ENCODE measurements around the gene SLC6A7.

SLC6A7 gene

DNA sequence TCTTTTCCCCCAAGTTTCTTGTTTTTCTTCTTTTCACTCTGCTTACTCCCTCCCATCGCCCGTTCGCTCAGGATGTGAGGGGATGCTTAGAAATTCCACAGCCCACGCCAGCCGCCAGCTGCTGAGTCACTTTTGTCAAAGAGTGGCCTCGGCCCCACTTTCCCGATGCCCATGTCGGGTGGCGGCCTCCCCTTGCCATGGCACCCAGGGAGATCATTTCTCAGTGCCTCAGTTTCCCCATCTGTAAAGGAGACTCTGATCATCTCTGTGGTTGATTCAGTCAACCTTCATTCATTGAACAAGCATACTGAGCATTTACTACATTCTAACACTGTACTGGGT is 33.9 kb upstream of the SLC6A7 start:
- no peak for DNase-seq

DNA sequence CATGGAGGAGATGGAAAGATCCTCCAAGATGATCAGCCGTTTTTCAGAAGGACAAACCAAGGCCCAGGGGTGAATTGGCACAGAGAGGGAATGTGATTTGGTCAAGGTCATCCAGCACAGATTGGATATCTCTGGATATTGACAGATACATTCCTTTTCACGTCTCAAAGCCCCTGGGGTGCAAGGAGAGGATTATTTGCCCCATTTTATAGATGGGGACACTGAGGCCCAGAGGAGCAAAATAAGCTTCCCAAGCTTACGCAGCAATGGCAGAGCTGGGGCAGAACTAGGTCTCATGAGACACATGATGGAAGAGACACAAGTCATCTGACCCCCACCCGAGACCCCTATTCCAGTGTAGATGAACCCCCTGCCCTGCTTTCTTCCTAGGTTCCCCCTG is 33.3 kb upstream of the SLC6A7 start:
- DNase-seq: no peak

DNA sequence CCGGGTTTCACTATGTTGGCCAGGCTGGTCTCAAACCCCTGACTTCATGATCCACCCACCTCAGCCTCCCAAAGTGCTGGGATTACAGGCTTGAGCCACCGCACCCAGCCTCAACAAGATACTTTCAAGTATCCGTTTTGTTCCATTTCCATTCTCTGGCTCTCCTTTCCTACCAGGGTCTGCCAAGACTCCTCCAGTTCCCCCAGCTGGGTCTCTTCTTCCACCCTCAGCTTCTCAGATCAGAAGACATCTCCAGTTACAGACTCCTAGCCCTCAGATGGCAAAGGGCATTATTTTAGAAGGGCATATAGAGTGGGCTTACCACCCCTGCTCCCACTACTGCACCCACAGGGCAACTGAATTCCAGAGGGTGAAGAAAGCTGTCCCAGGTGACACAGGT is 32.7 kb upstream of the SLC6A7 start:
- no peak for DNase-seq

DNA sequence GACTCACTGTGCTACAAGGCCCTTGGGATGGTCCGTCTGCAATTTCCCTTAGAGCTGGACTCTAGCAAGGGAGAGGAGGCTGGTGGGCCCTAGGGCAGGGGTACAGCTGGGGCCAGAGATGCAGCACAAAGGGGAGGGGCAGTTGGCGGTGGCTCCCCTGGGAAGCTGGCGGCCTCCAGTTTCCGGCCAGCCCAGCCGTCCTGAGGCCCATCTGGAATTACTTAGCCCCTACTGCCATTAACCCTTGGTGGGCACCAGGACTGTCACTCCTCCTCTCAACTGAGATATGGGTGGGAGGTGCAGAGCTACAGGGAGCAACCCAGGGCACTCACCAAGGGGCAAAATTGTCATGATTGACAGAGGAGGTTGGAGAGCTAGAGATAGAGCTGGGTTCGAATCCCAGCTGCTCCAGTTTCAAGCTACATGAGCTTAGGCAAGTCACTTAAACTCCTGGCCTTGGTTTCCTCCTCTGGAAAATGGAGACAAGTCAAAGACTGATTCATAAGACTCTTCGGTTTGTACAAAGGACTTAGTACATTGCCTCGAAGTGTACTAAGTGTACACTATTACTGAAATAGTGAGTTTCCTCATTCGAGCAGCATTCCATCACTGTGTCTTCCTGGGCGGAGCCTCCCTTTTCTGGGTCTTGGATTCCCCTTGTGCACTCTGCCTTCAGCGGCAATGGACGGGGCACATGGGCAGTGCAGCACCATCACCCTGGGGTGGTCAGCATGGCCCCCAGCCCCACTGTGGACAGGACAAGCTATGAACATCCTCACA is 31.5 kb upstream of the SLC6A7 start:
- DNase-seq: no peak

DNA sequence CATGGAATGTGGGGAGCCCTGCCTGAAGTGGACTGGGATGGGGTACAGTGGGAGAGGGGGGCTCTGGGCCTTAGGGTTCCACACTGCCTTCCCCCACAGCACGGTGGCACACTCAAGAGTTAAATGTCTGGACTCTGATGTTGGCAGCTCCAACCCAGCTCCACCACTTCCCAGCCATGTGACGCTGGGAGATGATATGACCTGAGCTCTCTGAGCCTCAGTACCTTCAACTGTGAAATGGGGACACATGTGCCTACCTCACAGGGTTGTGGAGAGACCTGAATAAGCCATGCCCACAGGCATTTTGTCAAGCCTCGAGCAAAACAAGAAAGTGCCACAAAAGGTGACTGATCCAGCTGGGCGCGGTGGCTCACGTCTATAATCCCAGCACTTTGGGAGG is 30.8 kb upstream of the SLC6A7 start:
- no peak for DNase-seq

DNA sequence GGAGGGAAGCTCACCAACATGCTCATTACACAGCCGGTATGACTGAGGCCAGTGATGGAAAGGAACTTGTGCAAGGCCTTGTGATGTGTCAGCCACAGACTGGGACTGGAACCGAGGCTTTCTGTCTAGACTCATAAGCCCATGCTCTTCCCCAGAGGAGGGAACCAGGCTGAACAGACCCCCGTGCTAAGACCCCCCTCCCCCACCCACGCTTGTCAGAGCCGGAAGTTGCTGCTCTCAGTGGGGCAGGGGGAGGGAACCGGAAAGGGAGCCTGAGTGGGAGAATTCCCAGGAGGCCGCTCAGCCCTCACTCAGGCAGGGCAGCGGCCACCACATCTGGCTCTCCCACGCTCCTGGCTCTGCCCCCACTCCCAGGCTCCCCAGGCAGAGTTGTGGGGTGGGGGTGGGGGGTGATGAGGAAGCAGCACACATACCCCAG is 30.1 kb upstream of the SLC6A7 start:
- no peak for DNase-seq

DNA sequence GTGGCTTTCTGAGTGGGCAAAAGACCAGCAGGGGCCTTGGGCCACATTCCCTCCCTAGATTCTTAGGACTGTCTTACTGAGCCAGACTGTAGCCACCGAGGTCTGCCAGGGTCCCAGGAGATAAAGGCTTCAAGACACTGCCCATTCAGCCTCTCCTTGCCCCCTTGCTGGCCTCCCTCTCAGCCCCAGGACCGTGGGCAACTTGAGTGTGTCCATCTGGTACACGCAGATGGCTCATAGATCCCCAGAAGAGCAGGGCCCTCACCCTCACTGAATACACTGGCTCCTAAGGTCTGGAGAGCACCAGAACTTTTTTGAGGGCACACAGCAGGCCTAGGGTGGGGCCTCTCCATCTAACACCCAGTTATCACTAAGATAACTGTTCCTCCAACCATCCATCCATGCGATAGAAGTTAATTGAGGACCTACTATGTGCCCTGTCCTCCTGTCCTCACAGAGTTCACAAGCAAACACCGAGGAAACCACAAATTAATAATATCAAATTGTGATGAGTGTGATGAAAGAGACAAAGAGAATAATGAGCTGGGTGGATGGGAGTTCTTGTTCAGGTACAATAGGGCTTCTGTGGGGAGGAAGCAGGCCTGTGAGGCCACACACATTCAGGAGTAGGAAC is 29.3 kb upstream of the SLC6A7 start:
- DNase-seq: no peak

DNA sequence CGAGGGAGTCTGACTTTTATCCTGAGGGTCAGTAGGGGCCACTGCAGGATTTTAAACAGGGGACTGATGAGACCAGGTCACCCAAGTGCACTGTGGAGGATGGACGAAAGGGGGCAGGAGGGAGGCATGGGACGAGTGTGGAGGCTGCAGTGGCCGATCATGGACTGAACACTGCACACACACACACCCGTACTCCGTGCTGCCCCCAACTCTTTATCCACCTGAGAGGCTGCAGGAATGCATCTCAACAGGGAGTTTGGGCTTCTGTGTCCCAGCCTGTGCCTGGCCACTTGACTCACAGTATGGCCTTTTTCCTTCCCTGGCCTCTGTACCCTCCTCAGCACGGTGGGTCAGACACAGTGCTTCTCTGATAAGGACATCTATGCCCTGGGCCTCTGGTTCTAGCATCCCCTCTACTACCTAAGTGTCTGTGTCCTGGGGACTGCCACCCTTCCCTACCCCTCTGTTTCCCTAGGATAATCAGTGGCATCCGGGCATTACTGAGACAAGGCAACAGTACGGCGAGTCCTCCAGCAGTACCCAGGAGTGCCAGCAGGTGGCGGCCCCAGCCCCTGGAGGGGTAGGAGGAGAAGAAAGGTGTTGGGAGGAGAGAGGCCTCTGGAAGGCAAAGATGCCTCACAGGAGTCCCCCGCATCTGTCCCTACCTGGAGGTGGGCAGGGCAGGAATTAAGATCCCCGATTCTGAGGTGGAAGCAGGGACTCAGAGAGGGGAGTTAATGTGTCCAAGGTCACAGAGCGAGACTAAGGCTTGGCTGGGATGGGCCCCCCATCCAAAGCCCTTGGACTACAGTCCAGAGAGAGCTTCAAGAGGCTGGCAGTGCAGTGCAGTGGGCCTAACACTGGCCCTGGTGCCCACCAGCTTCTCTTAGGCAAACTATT is 28.4 kb upstream of the SLC6A7 start:
- peak; percentile 6 to 29 for DNase-seq

DNA sequence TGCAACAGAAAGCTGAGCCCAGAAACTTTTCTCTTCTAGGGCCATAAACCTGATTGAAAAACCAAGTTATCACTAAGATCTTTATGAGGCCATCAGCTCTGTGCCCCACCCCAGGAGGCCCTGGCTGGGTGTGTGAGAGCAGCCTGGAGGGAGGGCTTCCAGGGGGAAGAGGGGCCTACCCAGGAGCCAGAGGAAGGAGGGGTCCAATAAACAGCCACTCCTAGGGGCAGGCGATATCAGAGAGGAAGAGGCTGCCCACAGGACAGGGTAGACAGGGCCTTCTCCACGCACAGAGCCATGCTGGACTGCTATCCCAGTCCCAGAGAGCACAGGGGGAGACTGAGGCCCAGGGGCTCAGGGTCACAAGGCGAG is 27.7 kb upstream of the SLC6A7 start:
- DNase-seq: no peak

DNA sequence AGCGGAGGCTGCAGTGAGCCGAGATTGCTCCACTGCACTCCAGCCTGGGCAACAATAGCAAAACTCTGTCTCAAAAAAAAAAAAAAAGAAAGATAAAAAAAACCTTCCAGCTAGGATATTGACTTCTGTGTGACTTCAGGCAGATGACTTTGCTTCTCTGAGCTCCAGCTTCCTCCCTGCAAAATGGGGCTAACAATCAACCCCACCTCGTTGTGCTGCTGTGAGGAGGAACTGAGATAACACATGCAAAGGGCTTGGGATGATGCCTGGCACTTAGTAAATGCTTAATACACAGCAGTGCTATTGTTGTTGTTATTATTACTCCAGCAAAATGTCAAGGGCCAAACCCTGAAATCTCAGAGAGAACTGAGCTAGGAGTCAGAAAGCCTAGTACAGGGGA is 26.8 kb upstream of the SLC6A7 start:
- DNase-seq: no peak

DNA sequence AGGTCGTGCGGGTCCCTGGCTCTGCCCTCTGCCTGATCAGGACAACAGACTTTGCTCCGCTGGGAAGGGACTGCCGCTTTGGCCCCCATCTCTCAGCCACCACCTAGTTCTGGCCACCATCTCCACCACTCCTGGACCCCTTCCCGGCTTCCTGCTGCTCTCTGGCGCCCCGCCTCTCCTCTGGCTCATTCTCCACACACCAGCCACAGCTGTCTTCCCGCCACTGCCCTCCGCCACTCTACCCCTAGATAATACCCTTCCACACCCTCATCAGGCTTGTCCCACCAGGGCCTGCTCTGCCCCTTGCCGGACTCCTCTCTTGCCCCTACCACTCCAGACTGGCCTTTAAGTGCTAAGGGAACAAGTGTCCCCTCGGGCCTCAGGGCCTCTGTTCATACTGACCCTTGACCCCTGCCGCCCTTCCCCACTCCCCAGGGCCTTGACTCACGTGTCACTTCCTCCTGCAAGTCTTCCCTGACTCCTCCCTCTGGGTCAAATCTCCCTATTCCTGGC is 26.3 kb upstream of the SLC6A7 start:
- no peak for DNase-seq

DNA sequence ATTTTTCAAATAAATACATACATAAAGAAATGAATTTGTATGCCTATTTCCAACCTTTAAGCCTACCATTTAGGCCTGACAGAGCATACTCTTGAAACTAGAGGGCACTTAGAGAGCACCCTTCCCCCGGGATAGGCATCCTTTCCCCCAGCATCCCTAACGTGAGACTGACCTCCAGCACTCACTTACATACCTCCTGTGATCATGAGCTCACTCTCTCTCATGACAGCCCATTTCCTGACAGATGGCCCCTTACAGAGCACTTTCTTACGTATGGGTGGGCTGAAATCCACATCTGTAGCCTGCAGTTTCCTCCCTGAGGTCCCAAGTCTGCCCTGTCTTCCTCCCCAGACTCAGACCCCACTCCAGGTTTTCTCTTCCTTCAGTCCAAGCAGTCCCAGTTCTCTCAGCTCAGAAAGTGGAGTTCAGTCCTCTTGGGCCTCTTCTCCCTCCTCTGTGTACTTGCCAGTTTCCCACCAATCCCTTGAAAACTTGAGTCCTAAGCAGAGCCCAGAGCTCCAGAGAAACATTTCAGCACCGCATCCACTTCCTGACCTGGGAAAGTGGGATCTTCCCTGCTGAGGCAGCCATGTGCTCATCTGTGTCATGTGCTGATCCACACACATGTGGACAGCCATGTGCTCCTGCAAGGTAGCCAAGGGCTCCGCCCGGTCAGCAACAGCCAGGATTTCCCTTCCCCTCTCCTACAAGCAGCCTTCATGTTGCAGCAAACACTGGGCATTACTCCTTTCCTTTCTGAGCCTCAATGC is 25.5 kb upstream of the SLC6A7 start:
- DNase-seq: no peak

DNA sequence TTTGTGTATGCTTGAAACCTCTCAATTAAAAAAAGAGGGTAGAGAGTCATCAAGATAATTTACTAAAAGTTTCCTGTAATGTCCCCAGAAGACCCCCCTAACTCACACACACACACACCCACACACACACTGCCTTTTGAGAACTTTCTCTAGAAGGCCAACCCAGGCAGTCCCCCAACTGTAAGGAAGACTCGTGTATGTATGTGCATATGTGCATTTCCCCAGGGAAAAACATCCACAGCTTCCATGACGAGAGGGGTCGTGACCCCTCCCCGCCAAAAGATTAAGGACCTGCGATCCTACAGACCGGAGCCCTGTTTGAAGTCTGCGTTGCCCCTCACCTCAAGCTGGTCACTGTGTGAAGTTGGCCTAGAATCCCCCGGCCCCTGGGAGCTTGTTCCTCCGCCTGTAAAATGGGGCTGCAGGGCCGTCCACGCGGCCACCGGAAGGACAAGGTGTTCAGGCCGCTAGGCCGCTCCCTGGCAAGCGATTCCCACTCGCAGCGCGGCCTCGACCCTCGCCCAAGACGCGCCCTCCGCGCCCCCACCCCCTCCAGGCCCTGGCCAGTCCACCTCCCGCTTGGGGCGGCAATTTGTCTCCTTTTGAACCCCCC is 23.7 kb upstream of the SLC6A7 start:
- no peak for DNase-seq

DNA sequence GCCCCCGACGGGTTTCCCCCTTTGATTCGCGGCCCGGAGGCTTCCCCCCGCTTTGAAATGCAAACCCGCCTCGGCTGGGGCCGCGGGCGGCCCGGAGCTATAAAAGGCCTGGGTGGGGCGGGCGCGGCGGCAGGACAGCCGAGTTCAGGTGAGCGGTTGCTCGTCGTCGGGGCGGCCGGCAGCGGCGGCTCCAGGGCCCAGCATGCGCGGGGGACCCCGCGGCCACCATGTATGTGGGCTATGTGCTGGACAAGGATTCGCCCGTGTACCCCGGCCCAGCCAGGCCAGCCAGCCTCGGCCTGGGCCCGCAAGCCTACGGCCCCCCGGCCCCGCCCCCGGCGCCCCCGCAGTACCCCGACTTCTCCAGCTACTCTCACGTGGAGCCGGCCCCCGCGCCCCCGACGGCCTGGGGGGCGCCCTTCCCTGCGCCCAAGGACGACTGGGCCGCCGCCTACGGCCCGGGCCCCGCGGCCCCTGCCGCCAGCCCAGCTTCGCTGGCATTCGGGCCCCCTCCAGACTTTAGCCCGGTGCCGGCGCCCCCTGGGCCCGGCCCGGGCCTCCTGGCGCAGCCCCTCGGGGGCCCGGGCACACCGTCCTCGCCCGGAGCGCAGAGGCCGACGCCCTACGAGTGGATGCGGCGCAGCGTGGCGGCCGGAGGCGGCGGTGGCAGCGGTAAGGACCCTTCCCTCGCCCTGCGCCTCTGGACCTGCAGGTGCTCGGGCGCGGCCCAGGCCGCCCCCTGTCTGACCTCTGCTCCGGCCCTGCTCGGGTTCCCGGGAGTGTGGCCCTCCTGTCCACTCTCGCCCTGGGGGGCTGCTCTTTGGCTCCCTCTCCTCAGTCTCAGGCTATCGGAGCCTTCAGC is 23.0 kb upstream of the SLC6A7 start, which contains the start of gene CDX1:
Gene CDX1, plus strand, starts transcription at position 129 of the 862 bp plus-strand sequence. Its CDS starts 99 bp downstream, at position 228.
- no peak for DNase-seq

DNA sequence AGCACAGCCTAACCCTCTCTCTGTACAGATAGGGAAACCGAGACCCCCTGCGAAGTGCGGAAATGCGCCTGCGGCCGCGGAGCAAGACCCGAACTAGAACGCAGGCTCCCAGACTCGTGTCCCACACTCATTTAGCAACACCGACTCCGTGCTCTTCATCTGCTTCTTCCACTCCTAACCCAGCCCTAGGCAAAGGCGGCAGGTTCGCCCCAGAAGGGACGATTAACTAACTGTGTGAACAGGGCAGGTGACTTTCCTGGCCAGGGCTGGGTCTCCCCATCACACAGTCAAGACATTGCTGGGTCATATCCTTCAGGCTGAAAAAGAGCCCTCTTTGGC is 22.4 kb upstream of the SLC6A7 start:
- DNase-seq: no peak

DNA sequence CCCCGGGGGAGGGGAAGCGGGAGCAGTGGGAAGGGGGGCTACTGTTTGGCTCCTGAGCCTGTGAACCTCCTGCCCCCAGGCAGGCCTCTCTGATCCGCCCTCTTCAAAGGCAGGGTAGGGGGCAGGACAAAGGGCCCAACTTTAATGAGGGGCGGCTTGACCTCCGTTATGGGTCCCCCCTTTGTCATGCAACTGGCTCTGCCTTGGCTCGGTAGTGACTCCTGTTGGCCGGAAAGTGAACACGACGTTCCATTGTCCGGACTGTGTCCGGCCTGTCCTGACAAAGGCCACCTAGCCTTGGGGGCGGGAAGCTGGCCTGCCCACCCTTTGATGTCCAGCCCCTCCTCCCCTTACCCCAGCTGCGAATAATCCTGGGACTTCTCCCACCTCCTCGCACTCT is 22.0 kb upstream of the SLC6A7 start:
- DNase-seq: no peak

DNA sequence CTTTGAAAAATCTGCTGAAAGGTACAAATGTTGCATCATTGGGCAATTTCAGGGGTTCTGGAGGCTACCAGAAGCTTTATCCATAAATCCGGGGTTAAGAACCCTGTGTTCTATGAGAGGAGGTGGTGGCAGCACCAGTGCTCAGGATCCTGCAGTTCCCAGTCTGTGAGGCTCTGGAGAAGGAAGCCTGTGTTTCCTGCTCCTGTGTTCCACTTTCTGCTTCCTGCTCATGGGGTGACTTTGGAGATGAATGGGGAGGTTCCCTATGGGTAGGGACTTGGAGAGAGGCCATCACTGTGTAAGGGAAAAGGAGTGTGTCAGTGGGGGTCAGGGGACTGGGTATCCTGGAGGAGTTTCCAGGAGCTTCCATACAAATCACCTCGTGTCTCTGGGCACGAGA is 21.0 kb upstream of the SLC6A7 start:
- DNase-seq: no peak

DNA sequence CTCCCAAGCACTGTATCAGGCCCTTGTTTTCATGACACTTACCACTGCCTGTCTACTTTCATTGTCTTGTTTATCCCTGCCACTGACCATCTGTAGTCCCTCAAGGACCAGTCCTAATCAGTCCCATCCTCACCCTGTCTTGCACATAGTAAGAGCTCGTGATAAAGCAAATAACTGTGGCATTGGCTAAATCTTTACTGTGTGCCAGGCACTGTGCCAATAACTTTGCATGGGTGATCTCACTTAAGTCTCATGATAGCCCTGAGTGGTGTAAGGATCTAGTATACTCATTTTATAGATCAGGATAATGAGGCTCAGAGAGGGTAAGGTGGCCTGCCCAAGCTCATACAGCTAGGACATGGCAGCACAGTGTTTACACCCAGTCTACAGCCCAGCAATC is 17.7 kb upstream of the SLC6A7 start:
- DNase-seq: no peak

DNA sequence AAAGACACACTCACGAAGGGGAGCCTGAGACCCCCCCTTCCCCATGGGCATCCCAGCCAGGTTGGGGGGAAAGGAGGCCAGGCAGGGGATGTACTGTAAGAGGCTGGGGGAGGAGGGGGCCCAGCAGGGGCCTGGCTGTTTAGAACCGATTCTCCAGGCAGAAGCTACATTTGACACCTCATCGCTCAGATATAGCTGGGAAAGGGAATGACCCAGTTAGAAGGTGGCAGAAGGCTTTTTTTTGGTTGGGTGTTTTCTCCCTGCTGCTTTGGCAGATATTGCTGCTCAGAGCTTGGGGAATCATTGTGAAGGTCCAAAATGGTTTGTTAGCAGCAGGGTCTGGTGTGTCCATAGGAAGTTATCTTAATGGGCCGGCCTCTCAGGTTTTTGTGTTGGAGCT is 17.3 kb upstream of the SLC6A7 start:
- DNase-seq: no peak

DNA sequence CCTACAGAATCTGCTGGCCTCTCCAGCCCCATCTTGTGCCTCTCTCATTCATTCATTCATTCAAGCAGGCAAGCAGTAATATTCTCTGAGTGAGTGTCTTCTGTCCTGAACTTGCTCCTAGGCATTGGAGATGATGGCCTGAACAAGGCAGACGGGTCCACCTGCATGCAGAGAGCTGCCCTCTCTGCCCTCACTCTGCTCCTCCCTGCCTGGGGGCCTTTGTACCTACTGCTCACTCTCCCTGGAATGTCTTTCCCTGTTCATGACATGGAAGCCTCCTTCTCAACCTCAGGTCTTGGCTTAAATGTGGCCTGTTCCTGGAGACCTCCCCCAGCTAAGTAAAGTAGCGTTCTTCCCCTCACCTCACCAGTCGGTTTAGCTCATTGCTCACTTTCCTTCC is 16.7 kb upstream of the SLC6A7 start:
- DNase-seq: no peak

DNA sequence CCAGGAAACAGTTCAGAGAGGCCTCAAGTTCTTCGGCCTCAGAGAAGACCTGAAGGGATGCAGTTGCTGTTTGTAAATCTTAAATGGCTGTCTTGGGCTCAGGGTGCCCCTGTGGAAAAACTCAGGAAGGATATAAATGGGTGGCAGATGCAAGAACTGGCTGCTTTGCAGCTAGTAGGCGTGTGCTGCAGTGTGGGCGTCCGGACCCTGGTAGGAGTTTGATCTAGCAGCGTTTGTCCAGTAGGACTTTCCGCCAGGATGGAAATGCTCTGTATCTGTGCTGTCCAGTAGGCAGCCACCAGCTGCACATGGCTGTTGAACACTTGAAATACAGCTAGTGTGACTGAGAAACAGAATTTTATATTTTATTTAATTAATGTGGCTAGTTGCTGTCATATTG is 15.6 kb upstream of the SLC6A7 start:
- no peak for DNase-seq

DNA sequence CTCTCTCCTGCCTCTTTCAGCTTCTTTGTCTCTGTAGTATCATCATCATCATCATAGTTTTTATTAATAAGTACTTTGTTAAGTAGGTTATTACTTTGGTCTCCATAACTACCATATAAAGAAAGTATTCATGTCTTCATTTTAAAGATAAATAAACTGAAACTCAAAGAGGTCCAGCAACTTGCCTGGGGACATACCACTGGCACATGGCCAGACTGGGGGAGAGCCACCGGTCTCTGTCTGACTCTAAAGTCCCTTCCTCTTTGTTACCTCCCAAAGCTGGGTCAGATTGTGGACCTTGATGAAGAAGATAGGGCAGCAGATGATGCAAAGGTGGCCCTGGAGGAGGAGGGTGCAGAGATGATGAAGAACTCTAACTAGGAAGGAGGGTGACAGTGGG is 14.8 kb upstream of the SLC6A7 start:
- DNase-seq: no peak

Data from NCI-H1930 (cell line).